K562 (cell line): ENCODE measurements around the gene CYB561A3. TPM values are rescaled to one million over a fixed set of nuclear protein-coding genes. Genes with fewer than 3 reads are reported as not detected.

Experiments
- ATAC-seq: fragments of 200-7000 bp; cut with Tn5 transposase; 3 replicates; pipeline ENCODE4 v1.9.1; 2020; ENCODE audit warnings: moderate library complexity
- BruUV-seq: library from RNA; stranded (reverse); fragments of 400-500 nt; replicated peaks from 2 replicates; lab custom pipeline; 2021; lab: Mats Ljungman, UMichigan
- CTCF ChIA-PET: fragments of 300-600 bp; formaldehyde crosslinking; extraction: SDS; loops from one replicate; lab custom pipeline; 2021; ENCODE audit warnings: low intra/inter-chr PET ratio; lab: Yijun Ruan, JAX
- POLR2A ChIA-PET: fragments of 300-600, 350-650 bp; sonication (Branson Sonifier 250); formaldehyde crosslinking; extraction: SDS; loops from one replicate; lab custom pipeline; 2021; ENCODE audit warnings: antibody characterized with exemption, inconsistent platforms; lab: Yijun Ruan, JAX
- DNase-seq, 4 experiments: peaks; one replicate each; pipeline versions ENCODE4 v3.0.0 to v3.0.0-alpha.2; 2011 to 2018; ENCODE audit warnings: low spot score in 3 of 4, mixed read lengths in 3 of 4; ENCODE audit errors: extremely low read depth in 1 of 4
- FAIRE-seq: peaks from 2 replicates; lab custom pipeline; 2011; peaks lifted over from hg19 to GRCh38; lab: Jason Lieb, UNC
- H2AFZ ChIP-seq: 2 replicates; pipeline ENCODE4 v1.6.0; 2011; ENCODE audit warnings: low read depth, low read length, control low read depth, inconsistent platforms
- H3K27ac ChIP-seq: fragments of 200-600 bp; 3 replicates; pipeline ENCODE4 v1.8.0; 2011; ENCODE audit warnings: low read depth, mild to moderate bottlenecking, control low read depth, inconsistent platforms, low read length, moderate library complexity, mixed read lengths; ENCODE audit errors: extremely low read depth
- H3K27me3 ChIP-seq, 2 experiments: fragments of 300-600 bp in 1 of 2; 2 replicates in 1 of 2; 3 replicates in 1 of 2; pipeline versions ENCODE4 v1.6.0 to v1.8.0; 2011; ENCODE audit warnings: inconsistent platforms in 2 of 2, low read length in 2 of 2, mild to moderate bottlenecking in 1 of 2, mixed read lengths in 1 of 2, moderate library complexity in 1 of 2; ENCODE audit not compliant: control insufficient read depth in 2 of 2, insufficient read depth in 2 of 2
- H3K36me3 ChIP-seq: fragments of 300-600 bp; 3 replicates; pipeline ENCODE4 v1.8.0; 2011; ENCODE audit warnings: mild to moderate bottlenecking, low read length, inconsistent platforms; ENCODE audit not compliant: control insufficient read depth, insufficient read depth
- H3K4me1 ChIP-seq, 2 experiments: fragments of 200-600 bp in 1 of 2; replicated peaks in 1 of 2; 2 replicates in 1 of 2; 3 replicates in 1 of 2; pipeline versions ENCODE4 v1.5.1 to v1.8.0; 2011; ENCODE audit warnings: inconsistent platforms in 2 of 2, low read length in 2 of 2, mild to moderate bottlenecking in 1 of 2, mixed read lengths in 1 of 2, moderate library complexity in 1 of 2; ENCODE audit not compliant: control insufficient read depth in 2 of 2, insufficient read depth in 2 of 2
- H3K4me2 ChIP-seq: 2 replicates; pipeline ENCODE4 v1.6.1; 2011; ENCODE audit warnings: low read length, control low read depth, inconsistent platforms, mixed read lengths; ENCODE audit not compliant: insufficient read depth
- H3K4me3 ChIP-seq: fragments of 200-600 bp; sonication (generic), shearing (Covaris generic); 2 replicates; pipeline ENCODE4 v1.5.1; 2016; ENCODE audit warnings: control low read depth, inconsistent platforms
- H3K79me2 ChIP-seq: fragments of 200-600 bp; 3 replicates; pipeline ENCODE4 v1.8.0; 2011; ENCODE audit warnings: low read length, inconsistent platforms; ENCODE audit not compliant: control insufficient read depth, insufficient read depth
- H3K9ac ChIP-seq, 2 experiments: 2 replicates each; pipeline versions ENCODE4 v1.6.0 to v1.6.1; 2011; ENCODE audit warnings: low read depth in 2 of 2, low read length in 2 of 2, control low read depth in 1 of 2, inconsistent platforms in 1 of 2, mild to moderate bottlenecking in 1 of 2, mixed read lengths in 1 of 2; ENCODE audit not compliant: insufficient read depth in 1 of 2
- H3K9me1 ChIP-seq: one replicate; pipeline ENCODE4 v1.6.0; 2011; ENCODE audit warnings: inconsistent platforms, mild to moderate bottlenecking, low read length, moderate library complexity; ENCODE audit not compliant: control insufficient read depth, insufficient read depth
- H3K9me3 ChIP-seq: replicated peaks from 2 replicates; pipeline ENCODE4 v1.5.1; 2011; ENCODE audit warnings: low read depth, low read length, inconsistent platforms; ENCODE audit not compliant: control insufficient read depth, insufficient read depth
- H4K20me1 ChIP-seq: replicated peaks from 2 replicates; pipeline ENCODE4 v1.6.1; 2011; ENCODE audit warnings: low read length, inconsistent platforms, mixed read lengths; ENCODE audit not compliant: control insufficient read depth, insufficient read depth
- BACH1 ChIP-seq: fragments of 200-800 bp; sonication (Bioruptor generic); IDR thresholded peaks from 2 replicates; pipeline ENCODE4 v1.6.1; 2016; ENCODE audit warnings: missing genetic modification characterization, missing compliant biosample characterization
- CREB3 ChIP-seq: fragments of 450-650 bp; conservative IDR thresholded peaks from 2 replicates; pipeline ENCODE4 v1.6.1; 2016; ENCODE audit warnings: missing genetic modification characterization, low read depth, mild to moderate bottlenecking, missing compliant biosample characterization, moderate library complexity
- E4F1 ChIP-seq: fragments of 250-450 bp; sonication (Bioruptor Pico); IDR thresholded peaks from 2 replicates; pipeline ENCODE4 v1.5.0; 2021; ENCODE audit warnings: mild to moderate bottlenecking, borderline replicate concordance
- GATAD2B ChIP-seq: fragments of 450-650 bp; IDR thresholded peaks from 2 replicates; pipeline ENCODE4 v1.6.1; 2017; ENCODE audit warnings: mild to moderate bottlenecking, borderline replicate concordance
- WHSC1 ChIP-seq: IDR thresholded peaks from one replicate; pipeline ENCODE4 v1.6.1; 2012; ENCODE audit warnings: low read length, control low read depth, inconsistent platforms
- WGBS: fragments of 100-300 bp; shearing (Covaris generic); methylation state at CpG from one replicate; pipeline ENCODE4 v1.1.6; 2016; ENCODE audit warnings: low coverage, mixed read lengths; ENCODE audit not compliant: insufficient coverage; ENCODE audit errors: missing lambda C conversion rate; 5-methylcytosine and 5-hydroxymethylcytosine counted together
- in situ Hi-C: fragments of 300-500 bp; cut with MboI; formaldehyde crosslinking; loops from 4 replicates; pipeline ENCODE4 v1.15.0; 2018; ENCODE audit warnings: inconsistent platforms, mixed read lengths
- intact Hi-C: fragments of 100-400 bp; cut with micrococcal nuclease; formaldehyde crosslinking; loops from 2 replicates; pipeline ENCODE4 v1.14.2; 2022
- polyA plus RNA-seq, 8 experiments: library from polyadenylated mRNA; depleted of rRNA in 4 of 8; stranded (reverse) in 5 of 8; unstranded in 3 of 8; fragments of >200 nt; fragmentation: Nextera tagmentation in 2 of 8; fragmentation: Illumina TruSeq in 1 of 8; extraction: Ambion mirVana in 2 of 8; extraction: Trizol in 1 of 8; gene quantifications; 2 replicates each; pipeline versions ENCODE4 v1.2.1 to v1.2.3, GENCODE V29; 2011 to 2014; ENCODE audit warnings: inconsistent platforms in 1 of 8, missing spikeins in 1 of 8
- total RNA-seq, 7 experiments: library from RNA; depleted of rRNA in 6 of 7; stranded (reverse); fragments of >200 nt in 6 of 7; fragmentation: Illumina TruSeq in 2 of 7; extraction: Trizol in 2 of 7; gene quantifications; 2 replicates each; pipeline versions ENCODE4 v1.2.1 to v1.2.3, GENCODE V29; 2011 to 2021; ENCODE audit warnings: low replicate concordance in 1 of 7
- TF ChIP-seq, protein P1 (sequence below): fragments of 250-450 bp; sonication (Bioruptor Pico); IDR thresholded peaks from 2 replicates; pipeline ENCODE4 v1.5.1; 2021; ENCODE audit warnings: mild to moderate bottlenecking

CYB561A3 gene
- total and polyA plus RNA-seq, 9 of the 15 experiments (the other 6 are each of a cell fraction or from before 2014, with no cell fraction given), result 29.2 to 78.9 (median 37.9) TPM

DNA sequence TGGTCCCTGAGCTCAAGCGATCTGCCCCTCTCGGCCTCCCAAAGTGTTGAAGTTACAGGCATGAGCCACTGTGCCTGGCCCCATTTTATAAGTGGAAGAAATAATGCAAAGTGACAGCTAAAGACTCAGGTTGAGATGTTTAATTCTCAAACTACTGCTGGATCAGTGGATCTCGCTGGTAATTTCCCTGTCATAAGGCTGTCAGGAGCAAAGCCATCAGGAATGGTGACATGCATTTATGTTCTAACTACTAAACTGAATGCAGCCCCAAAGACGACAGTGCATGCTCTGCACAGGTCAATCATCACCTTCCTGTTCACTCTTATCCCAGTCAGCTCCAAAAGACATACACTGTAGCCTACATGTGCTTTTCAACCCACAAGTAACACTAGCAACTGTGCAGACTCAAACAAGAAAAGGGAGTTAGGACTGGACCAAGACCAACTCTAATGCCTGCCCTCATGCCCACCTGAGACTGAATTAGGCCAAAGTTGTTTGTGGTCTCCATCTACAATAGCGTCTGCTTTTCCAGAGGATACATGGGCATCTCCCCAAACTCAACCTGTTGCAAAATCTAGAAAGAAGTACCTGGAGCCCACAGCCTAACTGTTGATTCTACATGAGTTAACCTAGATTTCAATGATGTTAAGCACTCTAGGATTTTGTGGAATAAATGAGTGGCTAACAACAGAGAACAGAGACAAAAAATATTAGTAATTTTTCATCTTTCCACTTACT lies 45.5 kb upstream of the CYB561A3 start:
- FAIRE-seq (no peak), ATAC-seq (no peak), DNase-seq (no peak)
- no peak overlapping the region for H3K4me2 ChIP-seq
- H2AFZ ChIP-seq, result no peak overlapping the region
- ChIA-PET CTCF (no interaction called here), POLR2A (interaction anchor here (0.6 to 1.6 kb wide), 5 partner anchors 10 to 109 kb away, joined by 3 to 5 read pairs (median 3); partner anchors contain the start of genes CPSF7 and SDHAF2)
- H3K79me2 ChIP-seq, result no peaks in the 10 kb centered on the region
- intact Hi-C loops (no loop called here), in situ Hi-C loops (no loop called here)
- H3K27me3 ChIP-seq, result no peaks in the 10 kb centered on the region
- no peaks in the 10 kb centered on the region for H3K9me3 ChIP-seq
- no peak for TF ChIP-seq E4F1 (CRISPR knock-in tag)
- TF ChIP-seq BACH1 (tag), result no peak
- TF ChIP-seq, protein P1, sequence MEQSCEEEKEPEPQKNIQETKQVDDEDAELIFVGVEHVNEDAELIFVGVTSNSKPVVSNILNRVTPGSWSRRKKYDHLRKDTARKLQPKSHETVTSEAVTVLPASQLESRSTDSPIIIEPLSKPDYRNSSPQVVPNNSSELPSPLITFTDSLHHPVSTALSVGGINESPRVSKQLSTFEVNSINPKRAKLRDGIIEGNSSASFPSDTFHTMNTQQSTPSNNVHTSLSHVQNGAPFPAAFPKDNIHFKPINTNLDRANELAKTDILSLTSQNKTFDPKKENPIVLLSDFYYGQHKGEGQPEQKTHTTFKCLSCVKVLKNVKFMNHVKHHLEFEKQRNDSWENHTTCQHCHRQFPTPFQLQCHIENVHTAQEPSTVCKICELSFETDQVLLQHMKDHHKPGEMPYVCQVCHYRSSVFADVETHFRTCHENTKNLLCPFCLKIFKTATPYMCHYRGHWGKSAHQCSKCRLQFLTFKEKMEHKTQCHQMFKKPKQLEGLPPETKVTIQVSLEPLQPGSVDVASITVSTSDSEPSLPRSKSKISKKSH, result no peak
- no peak for TF ChIP-seq WHSC1
- no peak for TF ChIP-seq GATAD2B
- no peak for TF ChIP-seq CREB3
- no peak overlapping the region for H3K4me3 ChIP-seq
- H3K27ac ChIP-seq, result no peak overlapping the region
- no peak overlapping the region for H3K9ac ChIP-seq
- no peaks in the 10 kb centered on the region for H3K4me1 ChIP-seq
- peaks cover 94% of the 10 kb centered on the region for H3K36me3 ChIP-seq
- no TSS peak for BruUV-seq
- 97% methylated on average over 5 of the region's 5 CpGs for WGBS
- no peaks in the 10 kb centered on the region for H4K20me1 ChIP-seq
- no peaks in the 10 kb centered on the region for H3K9me1 ChIP-seq
